T follicular helper cell (primary cell): ENCODE measurements around the gene UTF1.
"Not testable (repeated sequence)": the region's sequence is repeated elsewhere in the genome, so short reads cannot be mapped to it uniquely, and the experiment has no call there.

Experiments used
- DNase-seq: peaks from one replicate; pipeline ENCODE4 v3.0.0-alpha.2; 2020; ENCODE audit warnings: low read depth

Gene UTF1

GRCh38 chr10:133265052-133265451 lies 35.0 kb downstream of the UTF1 start:
- not testable (repeated sequence) for DNase-seq

GRCh38 chr10:133266056-133266795 lies 36.2 kb downstream of the UTF1 start:
- no peak for DNase-seq

GRCh38 chr10:133267293-133267692 lies 37.3 kb downstream of the UTF1 start:
- DNase-seq, result no peak

- no peak for DNase-seq
Observed at GRCh38 chr10:133267829-133268228, 37.8 kb downstream of the UTF1 start.

DNA sequence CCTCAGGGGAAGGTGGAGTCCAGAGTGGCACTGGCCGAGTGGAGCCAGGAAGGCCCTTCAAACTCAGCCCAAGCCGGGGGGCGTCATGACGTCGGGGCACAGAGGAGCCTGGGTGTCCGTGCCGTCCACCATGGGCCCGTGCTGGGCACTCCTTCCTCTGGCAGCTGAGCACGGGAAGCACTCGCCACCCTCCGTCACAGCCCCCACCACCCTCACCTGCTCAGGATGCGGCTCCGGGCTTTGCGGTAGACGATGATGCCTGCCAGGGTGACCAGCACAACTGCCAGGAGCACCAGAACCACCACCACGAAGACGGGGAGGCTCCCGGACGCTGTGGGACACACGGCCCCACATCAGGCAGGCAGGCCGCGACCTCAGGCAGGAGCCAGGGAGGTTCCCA lies 38.5 kb downstream of the UTF1 start:
- no peak for DNase-seq

DNA sequence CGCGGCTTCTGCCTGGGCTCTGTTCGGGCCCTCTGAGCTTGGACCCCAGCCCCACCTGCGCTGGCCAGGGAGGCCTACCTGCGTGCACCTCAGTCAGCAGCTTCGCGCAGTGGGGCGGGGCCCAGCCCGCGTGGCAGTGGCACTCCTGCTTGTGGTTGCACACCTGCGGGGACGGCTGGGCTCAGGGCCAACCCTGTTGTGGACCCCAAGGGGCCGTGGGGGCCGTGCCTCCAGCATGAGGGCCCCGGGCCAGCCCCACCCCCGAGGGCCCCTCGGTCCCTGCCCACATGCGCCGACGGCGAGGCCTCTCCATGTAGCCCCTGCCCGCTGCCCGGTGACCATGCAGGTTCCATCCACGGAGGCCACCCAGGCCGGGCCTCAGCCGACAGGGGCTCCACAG lies 39.4 kb downstream of the UTF1 start:
- DNase-seq, result no peak

DNA sequence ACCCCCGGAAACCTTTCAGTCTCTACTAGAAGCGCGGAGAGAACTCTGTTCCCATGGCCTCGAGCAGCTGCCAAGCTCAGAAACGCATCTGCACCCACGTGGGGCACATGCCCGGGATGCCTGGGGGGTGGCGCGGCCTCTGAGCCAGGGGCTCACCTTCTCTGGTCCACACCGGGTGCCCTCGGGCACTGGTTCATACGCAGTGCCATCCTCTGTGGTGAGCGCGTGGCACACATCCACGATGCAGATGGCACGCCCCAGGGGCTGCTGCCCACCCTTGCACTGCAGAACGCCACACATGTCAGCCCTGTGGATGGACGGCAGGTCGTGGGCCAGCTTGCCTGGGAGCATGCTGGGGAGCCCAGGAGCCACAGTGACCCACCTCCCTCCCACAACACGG lies 40.2 kb downstream of the UTF1 start:
- no peak for DNase-seq

- no peak for DNase-seq
Observed at GRCh38 chr10:133270773-133271297, 40.8 kb downstream of the UTF1 start.

GRCh38 chr10:133271521-133272300 lies 41.7 kb downstream of the UTF1 start:
- no peak for DNase-seq

DNA sequence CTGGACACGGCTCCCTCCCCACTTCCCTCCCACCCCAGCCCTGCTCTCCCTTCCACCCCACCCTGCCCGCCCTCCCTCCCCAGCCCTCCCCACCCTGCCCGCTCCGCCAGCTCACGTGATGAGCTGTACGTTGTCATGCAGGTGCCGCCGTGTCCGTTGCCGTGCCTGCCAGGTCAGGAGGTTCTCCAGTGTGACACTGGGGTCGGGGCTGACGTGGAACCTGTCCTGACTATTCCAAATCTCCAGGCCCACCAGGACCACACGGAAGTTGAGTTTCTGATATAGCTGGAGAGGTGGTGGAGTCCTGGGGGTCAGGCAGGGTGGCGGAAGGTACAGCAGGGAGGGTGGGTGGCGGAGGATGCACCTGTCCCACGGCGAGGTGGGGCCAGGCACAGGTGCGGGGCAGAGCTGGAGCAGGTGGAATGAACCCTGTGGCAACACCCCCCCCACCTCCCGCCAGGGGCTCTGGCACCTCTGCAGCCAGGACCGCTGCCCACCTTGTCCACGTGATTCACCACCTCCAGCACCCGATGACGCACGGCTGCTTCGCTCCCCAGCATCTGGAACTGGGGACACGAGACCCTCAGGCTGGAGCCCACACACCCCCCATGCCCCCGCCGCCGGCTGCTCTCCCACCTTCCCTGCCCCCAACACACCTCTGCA lies 42.4 kb downstream of the UTF1 start:
- DNase-seq, result no peak

DNA sequence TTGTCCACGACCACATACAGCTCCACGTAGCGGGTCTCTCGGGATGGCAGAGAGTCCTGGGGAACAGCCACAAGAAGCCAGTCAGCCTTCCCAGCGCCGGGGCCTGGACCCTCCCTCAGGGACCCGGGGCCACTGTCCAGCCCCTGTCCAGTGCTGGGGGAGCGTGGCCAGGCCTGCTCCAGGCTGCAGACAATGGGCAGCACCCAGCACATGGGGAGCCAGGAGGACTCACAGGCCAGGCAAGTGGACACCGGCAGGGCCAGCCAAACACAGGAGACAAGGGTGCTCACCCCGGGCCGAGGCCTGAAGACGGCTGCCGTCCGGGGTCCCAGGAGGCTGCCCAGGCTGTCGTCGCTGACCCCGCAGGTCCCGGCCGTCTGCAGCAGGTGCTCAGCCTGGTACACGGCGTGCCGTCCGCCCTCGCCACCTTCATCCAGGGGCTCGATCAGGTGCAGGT lies 43.0 kb downstream of the UTF1 start:
- no peak for DNase-seq

- DNase-seq, result no peak
Observed at GRCh38 chr10:133273534-133274143, 43.6 kb downstream of the UTF1 start.

DNA sequence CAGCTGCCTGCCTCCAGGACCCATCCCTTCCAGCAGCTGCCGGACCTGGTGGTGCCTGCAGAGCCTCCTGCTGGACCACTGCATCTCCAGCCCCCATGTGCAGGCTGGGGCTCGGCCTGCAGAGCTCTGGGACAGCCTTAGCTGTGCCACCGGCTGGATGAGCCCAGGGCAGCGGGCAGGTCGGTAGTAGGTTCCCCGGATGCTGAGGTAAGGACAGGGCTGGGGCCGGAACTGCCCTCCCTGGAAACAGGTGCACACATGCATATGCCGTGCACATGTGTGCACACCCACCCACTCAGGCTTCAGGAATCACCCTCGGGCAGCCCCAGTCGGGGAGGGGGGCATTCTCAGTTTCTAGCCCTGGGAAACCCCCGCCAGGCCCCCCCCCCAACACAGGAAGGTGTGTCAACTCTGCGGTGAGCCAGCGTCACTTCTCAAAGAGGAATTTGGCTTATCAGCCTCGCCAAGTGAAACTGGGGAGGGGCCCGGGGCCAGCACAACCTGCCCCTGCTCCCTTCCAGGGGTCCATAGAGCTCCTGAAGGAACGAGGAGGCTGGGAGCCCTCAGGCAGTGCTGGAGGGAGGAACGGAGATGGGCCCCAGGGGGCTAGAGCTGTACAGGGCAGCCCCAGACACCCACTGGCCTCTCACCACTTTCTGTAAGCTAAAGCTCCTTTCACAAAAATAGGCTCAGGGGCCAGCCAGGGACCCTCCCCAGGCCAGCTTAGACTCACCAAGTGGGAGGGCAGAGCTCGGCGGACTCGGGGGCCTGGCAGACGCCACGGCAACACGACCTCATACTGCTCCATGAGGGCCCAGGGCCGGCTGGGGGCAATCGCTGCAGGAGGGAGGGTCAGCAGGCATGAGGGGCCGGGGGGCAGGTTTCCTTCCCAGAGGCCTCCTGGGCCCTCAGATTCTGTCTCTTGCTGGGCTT lies 45.0 kb downstream of the UTF1 start:
- DNase-seq, result peak; percentile 80

GRCh38 chr10:133275684-133276092 lies 45.7 kb downstream of the UTF1 start:
- no peak for DNase-seq

GRCh38 chr10:133276100-133276434 lies 46.0 kb downstream of the UTF1 start:
- DNase-seq, result no peak

DNA sequence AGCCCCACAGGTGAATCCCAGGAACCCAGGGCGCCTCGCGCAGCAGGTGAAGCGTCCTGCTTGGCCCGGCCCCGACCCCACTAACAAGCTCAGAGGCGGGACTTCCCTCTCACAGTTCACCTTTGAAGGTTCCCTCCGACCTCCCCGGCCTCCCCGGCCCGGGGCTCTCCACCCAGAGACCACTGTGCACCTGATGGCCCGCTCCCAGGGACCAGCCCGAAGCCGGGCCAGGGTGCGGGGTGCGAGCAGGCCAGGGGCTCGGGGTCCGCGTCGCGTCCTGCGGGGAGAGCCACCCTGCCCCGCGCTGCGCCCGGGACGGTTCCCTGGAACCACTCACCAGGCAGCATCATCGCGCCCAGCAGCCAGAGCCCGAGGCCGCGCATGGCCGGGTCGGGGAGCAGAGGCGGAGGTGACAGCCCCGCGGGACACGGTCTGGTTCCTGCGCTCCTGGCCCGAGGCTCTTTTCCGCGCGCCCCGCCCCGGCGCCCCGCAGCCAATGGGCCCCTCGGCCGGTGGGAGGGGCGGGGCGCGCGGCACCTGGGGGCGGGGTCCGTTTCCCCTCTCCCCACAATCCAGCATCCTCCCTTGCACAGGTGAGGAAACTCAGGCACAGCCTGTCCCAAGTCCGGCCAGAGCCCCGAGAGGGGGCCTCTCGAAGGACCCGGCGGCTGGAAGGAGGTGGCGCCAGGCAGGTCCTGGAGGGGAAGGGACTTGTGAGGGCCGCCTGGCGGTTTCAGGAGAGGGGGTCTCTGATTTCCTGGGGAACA lies 46.6 kb downstream of the UTF1 start, which contains the start of gene ADAM8:
ADAM8 (minus strand) TSS at position 434 of the 767 bp plus-strand sequence; CDS start at position 383, 51 bp downstream.
- peak; percentile 57 for DNase-seq

DNA sequence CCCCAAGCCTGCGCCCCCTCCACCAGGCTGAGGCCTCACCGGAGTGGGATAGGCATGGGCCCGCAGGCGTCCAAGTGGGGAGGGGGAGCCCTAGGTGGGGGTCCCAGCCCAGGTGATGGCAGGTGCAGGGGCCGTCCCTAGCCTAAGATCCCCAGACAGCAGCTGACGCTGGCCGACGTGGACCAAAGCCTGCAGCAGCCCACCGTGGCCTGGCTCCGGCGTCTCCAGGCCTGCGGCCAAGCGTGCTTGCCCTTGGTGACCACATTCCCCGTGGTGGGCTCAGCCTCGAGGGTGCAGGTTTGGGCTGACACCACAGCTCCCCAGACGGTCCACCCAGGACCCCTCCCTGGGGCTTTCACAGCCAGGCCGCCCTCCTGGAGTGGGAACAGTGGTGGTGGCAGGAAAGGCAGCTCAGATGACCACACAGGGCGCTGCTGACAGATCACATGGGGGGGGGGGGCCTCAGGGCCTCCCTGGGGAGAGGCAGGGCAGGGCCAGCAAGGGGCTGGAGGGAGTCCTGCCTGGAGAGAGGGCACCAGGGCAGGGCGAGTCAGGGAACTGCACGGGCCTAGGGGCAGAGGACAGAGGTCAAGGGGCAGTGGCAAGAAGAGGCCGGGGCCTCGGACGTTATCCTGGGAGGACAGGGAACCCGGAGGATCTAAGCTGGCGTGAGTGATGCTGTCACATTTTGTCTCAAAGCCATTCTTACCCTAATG lies 47.4 kb downstream of the UTF1 start:
- DNase-seq, result no peak

DNA sequence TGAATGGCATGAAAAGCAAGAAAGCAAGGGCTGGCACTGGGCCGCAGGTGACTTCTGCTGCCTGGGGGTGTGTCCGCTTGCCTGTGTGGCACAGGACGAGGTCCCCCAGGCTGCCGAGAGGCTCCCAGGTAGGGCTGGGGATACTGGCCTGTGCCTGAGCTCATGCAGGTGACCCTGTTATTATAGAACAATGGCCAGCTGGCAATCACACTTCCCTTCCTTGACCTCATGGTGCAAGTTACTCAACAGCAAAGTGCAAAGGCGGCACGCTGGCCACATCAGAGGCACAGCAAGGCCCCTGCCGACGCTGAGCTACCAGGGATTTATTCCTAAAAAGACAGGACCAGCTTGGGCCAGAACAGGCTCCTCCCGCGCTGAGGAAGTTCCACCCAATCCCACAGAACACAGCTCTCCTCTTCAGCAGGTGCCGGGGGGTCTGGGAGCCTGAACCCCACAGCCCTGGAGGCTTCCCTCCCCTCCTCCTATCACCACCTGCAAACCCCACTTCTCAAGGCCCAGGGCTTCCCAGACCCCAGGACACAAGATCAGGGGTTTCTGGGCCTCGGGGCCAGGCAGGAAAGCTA lies 48.1 kb downstream of the UTF1 start:
- no peak for DNase-seq
